Panc1 (cell line): ENCODE measurements around the gene CEP162. TPM values are rescaled to one million over a fixed set of nuclear protein-coding genes. Genes with fewer than 3 reads are reported as not detected.

Experiments
- ATAC-seq: fragments of 200-7000 bp; cut with Tn5 transposase; 2 replicates; pipeline ENCODE4 v1.9.1; 2020; ENCODE audit warnings: mild to moderate bottlenecking, moderate library complexity
- BruUV-seq: library from RNA; stranded (reverse); fragments of 400-500 nt; replicated peaks from 2 replicates; lab custom pipeline; 2021; lab: Mats Ljungman, UMichigan
- CTCF ChIA-PET: fragments of 300-600 bp; sonication (Branson Sonifier 250); formaldehyde crosslinking; loops from one replicate; lab custom pipeline; 2022; ENCODE audit warnings: antibody characterized with exemption; lab: Charles Lee
- POLR2A ChIA-PET: fragments of 300-600 bp; sonication (Branson Sonifier 250); formaldehyde crosslinking; loops from one replicate; lab custom pipeline; 2022; ENCODE audit warnings: antibody characterized with exemption; lab: Charles Lee
- DNase-seq: peaks from one replicate; pipeline ENCODE4 v3.0.0-alpha.2; 2010; ENCODE audit warnings: low read depth, low spot score
- H3K27ac ChIP-seq: 2 replicates; pipeline ENCODE4 v1.5.1; 2011; ENCODE audit warnings: mild to moderate bottlenecking, low read length, inconsistent platforms
- H3K27me3 ChIP-seq: fragments of 200-500 bp; sonication (Bioruptor generic); 2 replicates; pipeline ENCODE4 v1.6.0; 2014; ENCODE audit warnings: low read length, inconsistent platforms; ENCODE audit not compliant: control insufficient read depth, insufficient read depth
- H3K36me3 ChIP-seq: fragments of 200-500 bp; sonication (Bioruptor generic); 2 replicates; pipeline ENCODE4 v1.5.1; 2014; ENCODE audit warnings: inconsistent platforms, mild to moderate bottlenecking, low read length, moderate library complexity; ENCODE audit not compliant: control insufficient read depth, insufficient read depth
- H3K4me1 ChIP-seq: 2 replicates; pipeline ENCODE4 v1.5.1; 2011; ENCODE audit warnings: inconsistent platforms, mild to moderate bottlenecking, low read length, moderate library complexity; ENCODE audit not compliant: control insufficient read depth, insufficient read depth
- H3K4me3 ChIP-seq, 2 experiments: 2 replicates each; pipeline ENCODE4 v1.5.1; 2011 to 2012; ENCODE audit warnings: low read depth in 2 of 2, low read length in 2 of 2, mild to moderate bottlenecking in 2 of 2, inconsistent platforms in 1 of 2, moderate library complexity in 1 of 2
- H3K9me3 ChIP-seq: fragments of 200-500 bp; sonication (Bioruptor generic); 2 replicates; pipeline ENCODE4 v1.5.1; 2014; ENCODE audit warnings: low read depth, mild to moderate bottlenecking, inconsistent platforms, low read length, moderate library complexity; ENCODE audit not compliant: control insufficient read depth, insufficient read depth
- POLR2AphosphoS5 ChIP-seq: IDR thresholded peaks from 2 replicates; pipeline ENCODE4 v1.6.1; 2012; ENCODE audit warnings: mild to moderate bottlenecking, low read depth, low read length, moderate library complexity
- SIN3A ChIP-seq: IDR thresholded peaks from 2 replicates; pipeline ENCODE4 v1.6.1; 2012; ENCODE audit warnings: low read depth, mild to moderate bottlenecking, low read length, moderate library complexity, borderline replicate concordance; ENCODE audit not compliant: insufficient read depth
- TCF7L2 ChIP-seq: IDR thresholded peaks from 2 replicates; pipeline ENCODE4 v1.6.1; 2011; ENCODE audit warnings: mild to moderate bottlenecking, low read depth, low read length, inconsistent platforms
- in situ Hi-C: cut with HindIII; loops from 2 replicates; pipeline ENCODE4 v1.10.0; 2016; ENCODE audit warnings: low sequenced_read_pairs, low pct_unique_long_range_greater_than_20kb
- intact Hi-C: fragments of 100-400 bp; cut with micrococcal nuclease; formaldehyde crosslinking; loops from one replicate; pipeline ENCODE4 v1.10.0; 2022; ENCODE audit not compliant: unreplicated experiment
- total RNA-seq: library from RNA; stranded (reverse); gene quantifications from one replicate; pipeline ENCODE4 v1.2.1, GENCODE V29; 2021; ENCODE audit not compliant: unreplicated experiment
- TF ChIP-seq, protein P1 (sequence below), 2 experiments: IDR thresholded peaks; 2 replicates each; pipeline ENCODE4 v1.6.1; 2011 to 2012; ENCODE audit warnings: low read depth in 2 of 2, control low read depth in 1 of 2, low read length in 1 of 2, mild to moderate bottlenecking in 1 of 2, moderate library complexity in 1 of 2; ENCODE audit not compliant: insufficient read depth in 1 of 2
- TF ChIP-seq, protein P2 (sequence below): fragments of 450-650 bp; IDR thresholded peaks from 2 replicates; pipeline ENCODE4 v1.5.1; 2017; ENCODE audit warnings: mild to moderate bottlenecking

The CEP162 gene
- total RNA-seq, 1 experiment from 2014 or later, result 5.3 TPM

DNA sequence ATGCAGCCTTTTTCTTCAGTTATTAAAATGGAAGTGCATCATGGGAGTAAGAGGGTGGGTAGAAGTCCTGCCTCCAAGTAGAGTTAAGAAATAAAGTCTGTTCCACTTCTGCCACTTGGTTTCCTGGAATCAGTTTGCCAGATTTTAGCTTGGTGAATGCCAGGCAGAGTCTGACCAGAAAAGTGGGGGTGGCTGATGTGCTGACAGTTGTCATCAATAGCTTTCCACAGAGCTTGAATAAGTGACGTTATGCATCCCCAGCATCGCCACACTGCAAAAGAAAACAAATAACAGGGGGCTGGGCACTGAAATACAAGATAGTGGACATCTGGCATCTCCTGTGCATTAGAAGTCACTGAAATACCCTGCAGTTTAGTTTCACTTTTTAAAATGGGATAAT is 30.8 kb upstream of the CEP162 start:
- no peaks in the 10 kb centered on the region for H3K4me1 ChIP-seq
- BruUV-seq, result no TSS peak
- TF ChIP-seq SIN3A (no peak), TCF7L2 (no peak), POLR2AphosphoS5 (no peak)
- TF ChIP-seq, protein P1, sequence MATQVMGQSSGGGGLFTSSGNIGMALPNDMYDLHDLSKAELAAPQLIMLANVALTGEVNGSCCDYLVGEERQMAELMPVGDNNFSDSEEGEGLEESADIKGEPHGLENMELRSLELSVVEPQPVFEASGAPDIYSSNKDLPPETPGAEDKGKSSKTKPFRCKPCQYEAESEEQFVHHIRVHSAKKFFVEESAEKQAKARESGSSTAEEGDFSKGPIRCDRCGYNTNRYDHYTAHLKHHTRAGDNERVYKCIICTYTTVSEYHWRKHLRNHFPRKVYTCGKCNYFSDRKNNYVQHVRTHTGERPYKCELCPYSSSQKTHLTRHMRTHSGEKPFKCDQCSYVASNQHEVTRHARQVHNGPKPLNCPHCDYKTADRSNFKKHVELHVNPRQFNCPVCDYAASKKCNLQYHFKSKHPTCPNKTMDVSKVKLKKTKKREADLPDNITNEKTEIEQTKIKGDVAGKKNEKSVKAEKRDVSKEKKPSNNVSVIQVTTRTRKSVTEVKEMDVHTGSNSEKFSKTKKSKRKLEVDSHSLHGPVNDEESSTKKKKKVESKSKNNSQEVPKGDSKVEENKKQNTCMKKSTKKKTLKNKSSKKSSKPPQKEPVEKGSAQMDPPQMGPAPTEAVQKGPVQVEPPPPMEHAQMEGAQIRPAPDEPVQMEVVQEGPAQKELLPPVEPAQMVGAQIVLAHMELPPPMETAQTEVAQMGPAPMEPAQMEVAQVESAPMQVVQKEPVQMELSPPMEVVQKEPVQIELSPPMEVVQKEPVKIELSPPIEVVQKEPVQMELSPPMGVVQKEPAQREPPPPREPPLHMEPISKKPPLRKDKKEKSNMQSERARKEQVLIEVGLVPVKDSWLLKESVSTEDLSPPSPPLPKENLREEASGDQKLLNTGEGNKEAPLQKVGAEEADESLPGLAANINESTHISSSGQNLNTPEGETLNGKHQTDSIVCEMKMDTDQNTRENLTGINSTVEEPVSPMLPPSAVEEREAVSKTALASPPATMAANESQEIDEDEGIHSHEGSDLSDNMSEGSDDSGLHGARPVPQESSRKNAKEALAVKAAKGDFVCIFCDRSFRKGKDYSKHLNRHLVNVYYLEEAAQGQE (IDR thresholded peaks at IDR 0.05; ENCODE audit: insufficient read depth in 1 of 2, low read depth in 2 of 2, low read length in 1 of 2), result no peak
- TF ChIP-seq, protein P2, sequence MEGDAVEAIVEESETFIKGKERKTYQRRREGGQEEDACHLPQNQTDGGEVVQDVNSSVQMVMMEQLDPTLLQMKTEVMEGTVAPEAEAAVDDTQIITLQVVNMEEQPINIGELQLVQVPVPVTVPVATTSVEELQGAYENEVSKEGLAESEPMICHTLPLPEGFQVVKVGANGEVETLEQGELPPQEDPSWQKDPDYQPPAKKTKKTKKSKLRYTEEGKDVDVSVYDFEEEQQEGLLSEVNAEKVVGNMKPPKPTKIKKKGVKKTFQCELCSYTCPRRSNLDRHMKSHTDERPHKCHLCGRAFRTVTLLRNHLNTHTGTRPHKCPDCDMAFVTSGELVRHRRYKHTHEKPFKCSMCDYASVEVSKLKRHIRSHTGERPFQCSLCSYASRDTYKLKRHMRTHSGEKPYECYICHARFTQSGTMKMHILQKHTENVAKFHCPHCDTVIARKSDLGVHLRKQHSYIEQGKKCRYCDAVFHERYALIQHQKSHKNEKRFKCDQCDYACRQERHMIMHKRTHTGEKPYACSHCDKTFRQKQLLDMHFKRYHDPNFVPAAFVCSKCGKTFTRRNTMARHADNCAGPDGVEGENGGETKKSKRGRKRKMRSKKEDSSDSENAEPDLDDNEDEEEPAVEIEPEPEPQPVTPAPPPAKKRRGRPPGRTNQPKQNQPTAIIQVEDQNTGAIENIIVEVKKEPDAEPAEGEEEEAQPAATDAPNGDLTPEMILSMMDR, result no peak
- no peak overlapping the region for H3K27ac ChIP-seq
- no peaks in the 10 kb centered on the region for H3K36me3 ChIP-seq
- no peak for DNase-seq
- H3K9me3 ChIP-seq, result no peaks in the 10 kb centered on the region
- ChIA-PET CTCF (no interaction called here), POLR2A (no interaction called here)
- intact Hi-C loops (no loop called here), in situ Hi-C loops (no loop called here)
- H3K27me3 ChIP-seq, result peaks cover 2% of the 10 kb centered on the region; the same call in 1 of the 2 replicates
- ATAC-seq, result no peak
- no peak overlapping the region for H3K4me3 ChIP-seq

DNA sequence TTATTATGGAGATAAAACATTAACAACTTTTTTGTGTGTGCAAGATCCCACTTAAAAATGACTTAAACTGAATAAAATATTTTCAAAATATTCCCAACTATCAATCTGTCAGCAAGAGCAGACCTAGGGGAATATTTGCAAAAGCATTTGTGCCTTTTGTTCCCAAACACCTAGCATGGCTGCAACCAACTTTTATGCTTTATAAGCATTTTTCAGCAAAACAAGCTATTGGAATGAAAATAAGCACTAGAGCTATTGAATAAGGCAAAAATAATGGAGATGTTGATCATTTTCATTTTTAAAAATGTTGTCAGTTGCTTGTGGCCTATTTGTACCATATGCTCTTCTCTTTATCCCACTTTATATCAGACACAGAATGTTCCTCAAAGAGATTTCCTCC is 28.2 kb upstream of the CEP162 start:
- no TSS peak for BruUV-seq

More for the DNA sequence above, 28.2 kb upstream of the CEP162 start:
- TF ChIP-seq SIN3A, result no peak
- TF ChIP-seq, protein P2, result no peak
- no peak for TF ChIP-seq POLR2AphosphoS5
- TF ChIP-seq TCF7L2, result no peak
- TF ChIP-seq, protein P1 (IDR thresholded peaks at IDR 0.05; ENCODE audit: insufficient read depth in 1 of 2, low read depth in 2 of 2, low read length in 1 of 2), result no peak
- no peaks in the 10 kb centered on the region for H3K36me3 ChIP-seq
- no peak overlapping the region for H3K27ac ChIP-seq
- no peaks in the 10 kb centered on the region for H3K9me3 ChIP-seq
- no peak overlapping the region for H3K4me3 ChIP-seq
- ChIA-PET CTCF (no interaction called here), POLR2A (no interaction called here)
- peaks cover 2% of the 10 kb centered on the region; the same call in 1 of the 2 replicates for H3K27me3 ChIP-seq
- intact Hi-C loops (no loop called here), in situ Hi-C loops (no loop called here)
- ATAC-seq (no peak), DNase-seq (no peak)
- no peaks in the 10 kb centered on the region for H3K4me1 ChIP-seq
